GM23338 (cell line): ENCODE measurements around the gene COBL.

ENCODE experiments used
- CTCF ChIP-seq, 2 experiments: fragments of 200-600 bp in 1 of 2; sonication (generic) in 1 of 2; conservative IDR thresholded peaks; 2 replicates each; pipeline versions ENCODE4 v1.5.1 to v1.6.1; 2016 to 2017; ENCODE audit warnings: antibody characterized with exemption in 2 of 2, low read depth in 2 of 2, mild to moderate bottlenecking in 2 of 2, moderate library complexity in 1 of 2
- EZH2 ChIP-seq: fragments of 200-600 bp; sonication (generic); IDR thresholded peaks from one replicate; pipeline ENCODE4 v1.8.0; 2017; ENCODE audit warnings: antibody characterized with exemption, mild to moderate bottlenecking, low read depth; ENCODE audit not compliant: unreplicated experiment
- EZH2phosphoT487 ChIP-seq: fragments of 200-600 bp; sonication (generic); IDR thresholded peaks from one replicate; pipeline ENCODE4 v1.8.1; 2018; ENCODE audit warnings: antibody characterized with exemption; ENCODE audit not compliant: unreplicated experiment

DNA sequence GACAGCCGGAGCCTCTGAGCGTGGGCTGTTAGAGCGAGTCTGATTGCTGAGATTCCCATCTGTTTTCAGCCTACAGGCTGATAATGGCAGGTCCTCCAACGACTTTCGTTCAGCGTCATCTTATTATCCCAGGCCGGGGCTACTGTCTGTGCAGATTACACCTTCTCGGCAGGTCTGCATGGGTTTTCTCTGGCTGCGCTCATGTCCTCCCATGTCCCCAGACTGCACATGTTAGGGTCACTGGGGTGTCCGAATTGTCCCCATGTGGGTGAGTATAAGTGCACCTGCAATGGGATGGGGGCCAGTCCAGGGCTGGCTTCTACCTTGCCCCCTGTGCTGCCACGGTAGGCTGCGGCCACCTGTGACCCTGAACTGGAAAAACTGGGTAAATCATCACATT is 257.8 kb downstream of the COBL start:
- TF ChIP-seq EZH2phosphoT487 = no peak
- no peak for TF ChIP-seq EZH2
- TF ChIP-seq CTCF (conservative IDR thresholded peaks at IDR 0.05; ENCODE audit: low read depth in 2 of 2) = no peak
